ENCODE results near the gene LOXL4. TPM values are rescaled to one million over a fixed set of nuclear protein-coding genes. Genes with fewer than 3 reads are reported as not detected.

The LOXL4 gene
- total RNA-seq, 1 donor from 2014 or later = not detected

GRCh38 chr10:98266647-98267046 lies 1.3 kb downstream of the LOXL4 start:
- peaks cover 49% of the 10 kb centered on the region for H3K27me3 Mint-ChIP-seq (ENCODE audit: low read depth)
- DNase-seq (ENCODE audit: low spot score) = no peak
- intact Hi-C loops (cut with micrococcal nuclease) = no loop called here

GRCh38 chr10:98265403-98266378 lies 2.3 kb downstream of the LOXL4 start:
- H3K9me3 Mint-ChIP-seq = no peaks in the 10 kb centered on the region
- H3K36me3 Mint-ChIP-seq (ENCODE audit: low read depth) = no peaks in the 10 kb centered on the region
- peaks cover 43% of the 10 kb centered on the region for H3K27me3 Mint-ChIP-seq (ENCODE audit: low read depth)
- H3K4me3 Mint-ChIP-seq (ENCODE audit: low read depth) = no peak overlapping the region
- intact Hi-C loops (cut with micrococcal nuclease) = no loop called here
- H3K4me1 Mint-ChIP-seq (ENCODE audit: low read depth) = no peaks in the 10 kb centered on the region
- no peak for DNase-seq (ENCODE audit: low spot score)
- no peak overlapping the region for H3K27ac Mint-ChIP-seq

More at GRCh38 chr10:98266647-98267046, 1.3 kb downstream of the LOXL4 start:
- H3K4me1 Mint-ChIP-seq (ENCODE audit: low read depth) = no peaks in the 10 kb centered on the region
- no peaks in the 10 kb centered on the region for H3K9me3 Mint-ChIP-seq
- H3K4me3 Mint-ChIP-seq (ENCODE audit: low read depth) = peak overlapping the region; percentile 31
- H3K27ac Mint-ChIP-seq = no peak overlapping the region
- no peaks in the 10 kb centered on the region for H3K36me3 Mint-ChIP-seq (ENCODE audit: low read depth)

GRCh38 chr10:98264378-98265065 lies 3.5 kb downstream of the LOXL4 start:
- no peaks in the 10 kb centered on the region for H3K4me1 Mint-ChIP-seq (ENCODE audit: low read depth)
- no peak for DNase-seq (ENCODE audit: low spot score)
- H3K4me3 Mint-ChIP-seq (ENCODE audit: low read depth) = no peak overlapping the region
- intact Hi-C loops (cut with micrococcal nuclease) = no loop called here
- peaks cover 32% of the 10 kb centered on the region for H3K27me3 Mint-ChIP-seq (ENCODE audit: low read depth)
- H3K9me3 Mint-ChIP-seq = no peaks in the 10 kb centered on the region
- H3K36me3 Mint-ChIP-seq (ENCODE audit: low read depth) = no peaks in the 10 kb centered on the region
- H3K27ac Mint-ChIP-seq = no peak overlapping the region

GRCh38 chr10:98263088-98263487 lies 4.9 kb downstream of the LOXL4 start:
- no peak for DNase-seq (ENCODE audit: low spot score)
- Mint-ChIP-seq H3K4me1 (ENCODE audit: low read depth) (no peaks in the 10 kb centered on the region), H3K4me3 (ENCODE audit: low read depth) (no peak overlapping the region), H3K27me3 (ENCODE audit: low read depth) (peaks cover 21% of the 10 kb centered on the region), H3K36me3 (ENCODE audit: low read depth) (no peaks in the 10 kb centered on the region), H3K9me3 (no peaks in the 10 kb centered on the region), H3K27ac (no peak overlapping the region)
- intact Hi-C loops (cut with micrococcal nuclease) = no loop called here

GRCh38 chr10:98262571-98262970 lies 5.4 kb downstream of the LOXL4 start:
- H3K4me3 Mint-ChIP-seq (ENCODE audit: low read depth) = no peak overlapping the region
- H3K36me3 Mint-ChIP-seq (ENCODE audit: low read depth) = no peaks in the 10 kb centered on the region
- H3K4me1 Mint-ChIP-seq (ENCODE audit: low read depth) = no peaks in the 10 kb centered on the region
- no peak overlapping the region for H3K27ac Mint-ChIP-seq
- no peaks in the 10 kb centered on the region for H3K9me3 Mint-ChIP-seq
- peak; percentile 7 for DNase-seq (ENCODE audit: low spot score)
- H3K27me3 Mint-ChIP-seq (ENCODE audit: low read depth) = peaks cover 18% of the 10 kb centered on the region
- intact Hi-C loops (cut with micrococcal nuclease) = no loop called here

- Mint-ChIP-seq H3K27ac (no peak overlapping the region), H3K4me1 (ENCODE audit: low read depth) (no peaks in the 10 kb centered on the region), H3K27me3 (ENCODE audit: low read depth) (peaks cover 9% of the 10 kb centered on the region), H3K9me3 (no peaks in the 10 kb centered on the region), H3K36me3 (ENCODE audit: low read depth) (no peaks in the 10 kb centered on the region), H3K4me3 (ENCODE audit: low read depth) (no peak overlapping the region)
- DNase-seq (ENCODE audit: low spot score) = no peak
- intact Hi-C loops (cut with micrococcal nuclease) = no loop called here
Measured at GRCh38 chr10:98261436-98262277, 6.3 kb downstream of the LOXL4 start.

GRCh38 chr10:98260752-98261151 lies 7.2 kb downstream of the LOXL4 start:
- Mint-ChIP-seq H3K4me3 (ENCODE audit: low read depth) (no peak overlapping the region), H3K27ac (no peak overlapping the region), H3K4me1 (ENCODE audit: low read depth) (no peaks in the 10 kb centered on the region), H3K27me3 (ENCODE audit: low read depth) (no peaks in the 10 kb centered on the region), H3K9me3 (no peaks in the 10 kb centered on the region), H3K36me3 (ENCODE audit: low read depth) (no peaks in the 10 kb centered on the region)
- intact Hi-C loops (cut with micrococcal nuclease) = no loop called here
- DNase-seq (ENCODE audit: low spot score) = no peak

- intact Hi-C loops (cut with micrococcal nuclease) = no loop called here
- Mint-ChIP-seq H3K27me3 (ENCODE audit: low read depth) (no peaks in the 10 kb centered on the region), H3K4me1 (ENCODE audit: low read depth) (no peaks in the 10 kb centered on the region), H3K4me3 (ENCODE audit: low read depth) (no peak overlapping the region), H3K27ac (no peak overlapping the region), H3K9me3 (no peaks in the 10 kb centered on the region), H3K36me3 (ENCODE audit: low read depth) (no peaks in the 10 kb centered on the region)
- no peak for DNase-seq (ENCODE audit: low spot score)
Measured at GRCh38 chr10:98260350-98260749, 7.6 kb downstream of the LOXL4 start.

- H3K36me3 Mint-ChIP-seq (ENCODE audit: low read depth) = no peaks in the 10 kb centered on the region
Measured at GRCh38 chr10:98259606-98260315, 8.2 kb downstream of the LOXL4 start.

GRCh38 chr10:98258683-98259454 lies 9.1 kb downstream of the LOXL4 start:
- no peak overlapping the region for H3K4me3 Mint-ChIP-seq (ENCODE audit: low read depth)
- no peaks in the 10 kb centered on the region for H3K9me3 Mint-ChIP-seq
- DNase-seq (ENCODE audit: low spot score) = no peak
- H3K36me3 Mint-ChIP-seq (ENCODE audit: low read depth) = no peaks in the 10 kb centered on the region
- intact Hi-C loops (cut with micrococcal nuclease) = no loop called here
- no peaks in the 10 kb centered on the region for H3K4me1 Mint-ChIP-seq (ENCODE audit: low read depth)
- H3K27me3 Mint-ChIP-seq (ENCODE audit: low read depth) = no peaks in the 10 kb centered on the region
- H3K27ac Mint-ChIP-seq = no peak overlapping the region

More at GRCh38 chr10:98259606-98260315, 8.2 kb downstream of the LOXL4 start:
- DNase-seq (ENCODE audit: low spot score) = no peak
- no peaks in the 10 kb centered on the region for H3K4me1 Mint-ChIP-seq (ENCODE audit: low read depth)
- intact Hi-C loops (cut with micrococcal nuclease) = no loop called here
- no peaks in the 10 kb centered on the region for H3K27me3 Mint-ChIP-seq (ENCODE audit: low read depth)
- H3K27ac Mint-ChIP-seq = no peak overlapping the region
- no peaks in the 10 kb centered on the region for H3K9me3 Mint-ChIP-seq
- no peak overlapping the region for H3K4me3 Mint-ChIP-seq (ENCODE audit: low read depth)

- H3K27ac Mint-ChIP-seq = no peak overlapping the region
- DNase-seq (ENCODE audit: low spot score) = no peak
- no peaks in the 10 kb centered on the region for H3K4me1 Mint-ChIP-seq (ENCODE audit: low read depth)
- H3K4me3 Mint-ChIP-seq (ENCODE audit: low read depth) = no peak overlapping the region
- H3K27me3 Mint-ChIP-seq (ENCODE audit: low read depth) = no peaks in the 10 kb centered on the region
- H3K9me3 Mint-ChIP-seq = no peaks in the 10 kb centered on the region
- H3K36me3 Mint-ChIP-seq (ENCODE audit: low read depth) = no peaks in the 10 kb centered on the region
- intact Hi-C loops (cut with micrococcal nuclease) = no loop called here
Measured at GRCh38 chr10:98257961-98258360, 10.0 kb downstream of the LOXL4 start.

Measured in activated T-helper 2 cell treated with anti-CD3 and anti-CD28 coated beads, Interferon-gamma antibody, Interleukin-2, Interleukin-4, amounts not matched to agents 10 μg/mL and 5 μg/mL and 100 μg/mL, durations not matched to agents 14 hours and 24 hours and 36 hours (primary cell).